A673 (cell line): ENCODE results near the gene PIGV. TPM values are rescaled to one million over a fixed set of nuclear protein-coding genes. Genes with fewer than 3 reads are reported as not detected.

Experiments used
- BruUV-seq: library from RNA; stranded (reverse); fragments of 400-500 nt; replicated peaks from 2 replicates; lab custom pipeline; 2021; lab: Mats Ljungman, UMichigan
- CTCF ChIA-PET: fragments of 300-600 bp; sonication (Branson Sonifier 250); formaldehyde crosslinking; loops from one replicate; lab custom pipeline; 2022; ENCODE audit warnings: antibody characterized with exemption; lab: Charles Lee
- POLR2A ChIA-PET: fragments of 300-600 bp; sonication (Branson Sonifier 250); formaldehyde crosslinking; loops from one replicate; lab custom pipeline; 2022; ENCODE audit warnings: antibody characterized with exemption; ENCODE audit not compliant: low non-redundant PET; lab: Charles Lee
- DNase-seq: peaks from one replicate; pipeline ENCODE4 v3.0.0-alpha.2; 2015; ENCODE audit warnings: low spot score
- H3K27ac ChIP-seq: fragments of 200-600 bp; sonication (generic); 2 replicates; pipeline ENCODE4 v1.5.1; 2016; ENCODE audit warnings: mixed run types, low read depth, mild to moderate bottlenecking, mixed read lengths, antibody characterized with exemption, low read length; ENCODE audit not compliant: poor library complexity, severe bottlenecking
- H3K27me3 ChIP-seq: fragments of 200-600 bp; sonication (generic); replicated peaks from 2 replicates; pipeline ENCODE4 v1.6.1; 2017; ENCODE audit warnings: mixed run types, low read depth, mild to moderate bottlenecking, mixed read lengths, antibody characterized with exemption, low read length; ENCODE audit not compliant: insufficient read depth, poor library complexity
- H3K36me3 ChIP-seq: fragments of 200-600 bp; sonication (generic); 2 replicates; pipeline ENCODE4 v1.6.1; 2016; ENCODE audit warnings: mixed run types, mild to moderate bottlenecking, mixed read lengths, antibody characterized with exemption, low read length; ENCODE audit not compliant: insufficient read depth, poor library complexity, severe bottlenecking
- H3K4me1 ChIP-seq: fragments of 200-600 bp; sonication (generic); 2 replicates; pipeline ENCODE4 v1.6.1; 2017; ENCODE audit warnings: mixed run types, mild to moderate bottlenecking, mixed read lengths, antibody characterized with exemption, low read length; ENCODE audit not compliant: insufficient read depth, poor library complexity, severe bottlenecking
- H3K4me3 ChIP-seq: fragments of 200-600 bp; sonication (generic); 2 replicates; pipeline ENCODE4 v1.5.1; 2016; ENCODE audit warnings: low read depth, mixed run types, mild to moderate bottlenecking, mixed read lengths, low read length; ENCODE audit not compliant: poor library complexity, severe bottlenecking
- H3K9me3 ChIP-seq: fragments of 200-600 bp; sonication (generic); 2 replicates; pipeline ENCODE4 v1.6.1; 2016; ENCODE audit warnings: mixed run types, low read depth, mild to moderate bottlenecking, mixed read lengths, antibody characterized with exemption, low read length; ENCODE audit not compliant: poor library complexity, severe bottlenecking
- CTCF ChIP-seq: fragments of 300-800, 200-600 bp; sonication (generic); conservative IDR thresholded peaks from 2 replicates; pipeline ENCODE4 v1.5.1; 2017; ENCODE audit warnings: low read depth, mild to moderate bottlenecking, antibody characterized with exemption, low read length, moderate library complexity, mixed read lengths
- EZH2 ChIP-seq: fragments of 200-600 bp; sonication (generic); IDR thresholded peaks from 2 replicates; pipeline ENCODE4 v1.6.1; 2017; ENCODE audit warnings: borderline replicate concordance, low read depth, mild to moderate bottlenecking, mixed read lengths, antibody characterized with exemption, low read length; ENCODE audit not compliant: poor library complexity, severe bottlenecking
- intact Hi-C: fragments of 100-400 bp; cut with micrococcal nuclease; formaldehyde crosslinking; loops from one replicate; pipeline ENCODE4 v1.10.0; 2022; ENCODE audit not compliant: unreplicated experiment
- total RNA-seq: library from RNA; stranded (reverse); gene quantifications from 2 replicates; pipeline ENCODE4 v1.2.3, GENCODE V29; 2021

Gene PIGV
- total RNA-seq, 1 experiment from 2014 or later: 4.9 TPM

DNA sequence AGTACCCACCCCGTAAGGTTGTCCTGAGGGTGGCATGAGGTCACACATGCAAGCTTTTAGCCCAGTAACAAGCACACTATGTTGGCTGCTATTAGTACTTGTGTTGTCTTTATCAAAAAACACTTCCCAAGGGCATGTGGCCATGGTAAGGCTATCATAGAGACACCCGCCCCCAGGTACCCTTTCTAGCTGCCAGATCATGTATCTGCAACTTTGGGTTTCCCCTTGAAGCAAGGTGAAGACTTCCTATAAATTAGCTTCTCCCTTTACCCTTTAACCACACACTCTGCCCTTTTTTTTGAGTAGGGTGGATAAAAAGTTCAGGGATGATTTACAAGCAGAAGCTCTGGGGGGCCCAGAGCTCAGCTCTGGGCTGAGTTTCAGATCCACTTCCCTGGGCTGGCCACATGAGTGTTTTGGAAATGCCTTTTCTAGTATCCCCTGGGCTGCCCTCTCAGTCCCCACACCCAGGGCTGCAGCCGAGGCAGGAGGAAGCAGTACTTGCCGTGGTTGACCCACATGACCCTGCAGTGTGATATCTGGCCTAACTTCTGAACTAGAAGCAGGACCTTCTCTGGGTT, 40.8 kb downstream of the PIGV start:
- Histone ChIP-seq H3K4me1 (peaks cover 5% of the 10 kb centered on the region), H3K36me3 (peaks cover 16% of the 10 kb centered on the region), H3K27ac (no peak overlapping the region), H3K9me3 (no peaks in the 10 kb centered on the region), H3K27me3 (no peaks in the 10 kb centered on the region), H3K4me3 (no peak overlapping the region)
- no peak for DNase-seq
- intact Hi-C loops: no loop called here
- BruUV-seq: TSS peak; percentile 22
- ChIA-PET POLR2A (no interaction called here), CTCF (no interaction called here)
- TF ChIP-seq CTCF (no peak), EZH2 (no peak)

DNA sequence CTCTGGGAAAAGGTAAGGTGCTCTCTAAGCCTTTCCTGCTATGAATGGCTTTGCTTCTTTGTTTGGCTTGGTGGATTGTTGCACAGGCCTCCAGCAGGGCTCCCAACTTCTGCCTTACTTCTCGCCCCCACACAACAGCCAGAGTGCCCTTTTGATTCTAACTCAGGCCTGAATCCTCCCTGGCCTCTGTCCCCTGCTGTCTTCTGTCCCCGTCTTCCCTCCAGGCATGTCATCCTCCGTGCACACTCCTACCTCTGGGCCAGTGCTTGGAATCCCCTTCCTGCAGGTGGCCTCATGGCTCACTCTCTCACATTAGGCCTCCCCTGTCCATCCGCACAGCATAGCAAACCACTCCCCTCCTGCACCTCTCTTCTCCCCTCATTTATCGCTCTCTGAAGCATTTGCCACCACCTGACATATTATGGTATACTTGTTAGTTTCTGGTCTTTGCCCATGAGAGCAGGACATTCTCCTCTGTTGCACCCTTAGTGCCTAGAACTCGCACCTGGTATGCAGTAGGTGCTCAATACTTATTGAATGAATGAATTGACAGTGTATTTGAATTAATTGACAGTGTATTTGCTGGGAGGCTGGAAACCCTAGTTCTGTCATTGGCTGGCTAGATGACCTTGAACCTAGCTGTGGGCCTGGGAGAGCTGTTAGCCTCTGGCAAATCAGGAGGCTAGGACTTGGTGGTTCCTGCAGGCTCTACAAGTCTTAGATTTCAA, 41.6 kb downstream of the PIGV start:
- H3K4me1 ChIP-seq: peaks cover 5% of the 10 kb centered on the region
- POLR2A ChIA-PET: no interaction called here
- no peaks in the 10 kb centered on the region for H3K27me3 ChIP-seq
- no peak for TF ChIP-seq CTCF
- TF ChIP-seq EZH2: no peak
- peaks cover 19% of the 10 kb centered on the region for H3K36me3 ChIP-seq
- DNase-seq: no peak
- intact Hi-C loops: no loop called here
- no TSS peak for BruUV-seq
- no peak overlapping the region for H3K4me3 ChIP-seq
- CTCF ChIA-PET: no interaction called here
- H3K27ac ChIP-seq: no peak overlapping the region
- no peaks in the 10 kb centered on the region for H3K9me3 ChIP-seq

DNA sequence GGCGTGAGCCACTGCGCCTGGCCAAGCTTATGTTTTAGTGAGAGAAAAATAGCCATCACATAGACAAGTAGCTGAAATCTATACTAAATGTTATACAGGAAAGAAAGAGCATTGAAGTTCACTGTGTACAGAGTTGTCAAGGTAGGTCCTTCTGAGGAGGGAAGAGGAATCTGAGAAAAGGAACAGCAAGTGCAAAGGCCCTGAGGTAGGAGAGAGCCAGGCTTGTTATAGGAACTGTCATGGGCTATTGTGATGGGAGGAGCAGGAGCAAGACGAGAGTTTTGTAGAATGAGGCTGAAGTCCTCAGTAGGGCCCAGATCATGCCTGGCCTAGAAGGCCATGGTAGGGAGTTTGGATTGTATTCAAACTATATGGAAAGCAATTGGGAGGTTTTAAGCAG, 43.3 kb downstream of the PIGV start:
- ChIA-PET POLR2A (no interaction called here), CTCF (interaction anchor here (1.2 kb wide), 1 partner anchor 34 kb away, joined by 3 read pairs; no protein-coding TSS in a partner anchor)
- H3K27me3 ChIP-seq: no peaks in the 10 kb centered on the region
- no peaks in the 10 kb centered on the region for H3K9me3 ChIP-seq
- peaks cover 25% of the 10 kb centered on the region for H3K36me3 ChIP-seq
- H3K4me1 ChIP-seq: peaks cover 5% of the 10 kb centered on the region
- intact Hi-C loops: no loop called here
- BruUV-seq: no TSS peak
- no peak for DNase-seq
- TF ChIP-seq CTCF: no peak
- TF ChIP-seq EZH2: no peak
- H3K27ac ChIP-seq: no peak overlapping the region
- no peak overlapping the region for H3K4me3 ChIP-seq
